HCT116 (cell line): ENCODE data around the gene LRRC10.

ENCODE experiments used
- CEBPB ChIP-seq: IDR thresholded peaks from 2 replicates; pipeline ENCODE4 v1.6.1; 2012; ENCODE audit warnings: low read depth
- ELF1 ChIP-seq: IDR thresholded peaks from 2 replicates; pipeline ENCODE4 v1.6.1; 2012; ENCODE audit warnings: low read depth, borderline replicate concordance
- EZH2 ChIP-seq: fragments of 200-600 bp; sonication (generic); IDR thresholded peaks from 2 replicates; pipeline ENCODE4 v1.6.1; 2017; ENCODE audit warnings: antibody characterized with exemption, mixed run types
- FOSL1 ChIP-seq: IDR thresholded peaks from 2 replicates; pipeline ENCODE4 v1.6.1; 2012; ENCODE audit warnings: low read depth
- POLR2AphosphoS5 ChIP-seq: IDR thresholded peaks from 2 replicates; pipeline ENCODE4 v1.6.1; 2011; ENCODE audit warnings: mild to moderate bottlenecking, low read depth, low read length, moderate library complexity
- RAD21 ChIP-seq: IDR thresholded peaks from 2 replicates; pipeline ENCODE4 v1.6.1; 2012; ENCODE audit warnings: low read depth, mild to moderate bottlenecking
- SIN3A ChIP-seq: IDR thresholded peaks from 2 replicates; pipeline ENCODE4 v1.6.1; 2012; ENCODE audit warnings: low read depth
- YY1 ChIP-seq: IDR thresholded peaks from 2 replicates; pipeline ENCODE4 v1.6.1; 2011; ENCODE audit warnings: low read length, low read depth, moderate library complexity, mild to moderate bottlenecking; ENCODE audit not compliant: insufficient replicate concordance; ENCODE audit errors: extremely low read depth
- TF ChIP-seq, protein P1 (sequence below): IDR thresholded peaks from 2 replicates; pipeline ENCODE4 v1.6.1; 2012; ENCODE audit warnings: low read depth
- TF ChIP-seq, protein P2 (sequence below), 3 experiments: fragments of 200-600 bp in 1 of 3; sonication (generic) in 1 of 3; IDR thresholded peaks in 2 of 3; conservative IDR thresholded peaks in 1 of 3; 2 replicates each; pipeline ENCODE4 v1.5.1; 2012 to 2017; ENCODE audit warnings: low read depth in 2 of 3, low read length in 2 of 3, antibody characterized with exemption in 1 of 3, borderline replicate concordance in 1 of 3, control low read depth in 1 of 3, mild to moderate bottlenecking in 1 of 3, mixed read lengths in 1 of 3, mixed run types in 1 of 3, moderate library complexity in 1 of 3; ENCODE audit not compliant: insufficient read depth in 1 of 3
- TF ChIP-seq, protein P3 (sequence below): IDR thresholded peaks from 2 replicates; pipeline ENCODE4 v1.6.1; 2012

DNA sequence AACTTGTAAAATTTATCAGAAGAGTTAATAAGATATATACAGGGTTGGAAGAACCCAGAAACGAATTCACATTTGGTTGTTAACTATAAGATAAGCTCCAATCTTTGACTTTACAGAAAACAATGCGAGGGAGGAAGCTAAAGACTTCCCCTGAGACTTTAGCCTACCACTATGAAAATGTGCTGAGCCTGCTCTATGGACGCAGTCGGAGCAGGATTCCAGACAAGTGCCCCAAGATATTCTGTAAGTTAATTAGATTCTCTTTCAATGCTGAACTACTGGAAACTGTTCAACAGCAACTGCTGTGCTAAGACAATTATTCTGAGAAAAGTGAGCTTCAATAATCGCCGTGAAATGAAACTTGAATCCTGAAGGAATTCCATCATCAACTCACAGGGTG, 8.3 kb upstream of the LRRC10 start:
- TF ChIP-seq FOSL1, result no peak
- TF ChIP-seq, protein P1, sequence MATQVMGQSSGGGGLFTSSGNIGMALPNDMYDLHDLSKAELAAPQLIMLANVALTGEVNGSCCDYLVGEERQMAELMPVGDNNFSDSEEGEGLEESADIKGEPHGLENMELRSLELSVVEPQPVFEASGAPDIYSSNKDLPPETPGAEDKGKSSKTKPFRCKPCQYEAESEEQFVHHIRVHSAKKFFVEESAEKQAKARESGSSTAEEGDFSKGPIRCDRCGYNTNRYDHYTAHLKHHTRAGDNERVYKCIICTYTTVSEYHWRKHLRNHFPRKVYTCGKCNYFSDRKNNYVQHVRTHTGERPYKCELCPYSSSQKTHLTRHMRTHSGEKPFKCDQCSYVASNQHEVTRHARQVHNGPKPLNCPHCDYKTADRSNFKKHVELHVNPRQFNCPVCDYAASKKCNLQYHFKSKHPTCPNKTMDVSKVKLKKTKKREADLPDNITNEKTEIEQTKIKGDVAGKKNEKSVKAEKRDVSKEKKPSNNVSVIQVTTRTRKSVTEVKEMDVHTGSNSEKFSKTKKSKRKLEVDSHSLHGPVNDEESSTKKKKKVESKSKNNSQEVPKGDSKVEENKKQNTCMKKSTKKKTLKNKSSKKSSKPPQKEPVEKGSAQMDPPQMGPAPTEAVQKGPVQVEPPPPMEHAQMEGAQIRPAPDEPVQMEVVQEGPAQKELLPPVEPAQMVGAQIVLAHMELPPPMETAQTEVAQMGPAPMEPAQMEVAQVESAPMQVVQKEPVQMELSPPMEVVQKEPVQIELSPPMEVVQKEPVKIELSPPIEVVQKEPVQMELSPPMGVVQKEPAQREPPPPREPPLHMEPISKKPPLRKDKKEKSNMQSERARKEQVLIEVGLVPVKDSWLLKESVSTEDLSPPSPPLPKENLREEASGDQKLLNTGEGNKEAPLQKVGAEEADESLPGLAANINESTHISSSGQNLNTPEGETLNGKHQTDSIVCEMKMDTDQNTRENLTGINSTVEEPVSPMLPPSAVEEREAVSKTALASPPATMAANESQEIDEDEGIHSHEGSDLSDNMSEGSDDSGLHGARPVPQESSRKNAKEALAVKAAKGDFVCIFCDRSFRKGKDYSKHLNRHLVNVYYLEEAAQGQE, result no peak
- no peak for TF ChIP-seq CEBPB
- TF ChIP-seq, protein P2, sequence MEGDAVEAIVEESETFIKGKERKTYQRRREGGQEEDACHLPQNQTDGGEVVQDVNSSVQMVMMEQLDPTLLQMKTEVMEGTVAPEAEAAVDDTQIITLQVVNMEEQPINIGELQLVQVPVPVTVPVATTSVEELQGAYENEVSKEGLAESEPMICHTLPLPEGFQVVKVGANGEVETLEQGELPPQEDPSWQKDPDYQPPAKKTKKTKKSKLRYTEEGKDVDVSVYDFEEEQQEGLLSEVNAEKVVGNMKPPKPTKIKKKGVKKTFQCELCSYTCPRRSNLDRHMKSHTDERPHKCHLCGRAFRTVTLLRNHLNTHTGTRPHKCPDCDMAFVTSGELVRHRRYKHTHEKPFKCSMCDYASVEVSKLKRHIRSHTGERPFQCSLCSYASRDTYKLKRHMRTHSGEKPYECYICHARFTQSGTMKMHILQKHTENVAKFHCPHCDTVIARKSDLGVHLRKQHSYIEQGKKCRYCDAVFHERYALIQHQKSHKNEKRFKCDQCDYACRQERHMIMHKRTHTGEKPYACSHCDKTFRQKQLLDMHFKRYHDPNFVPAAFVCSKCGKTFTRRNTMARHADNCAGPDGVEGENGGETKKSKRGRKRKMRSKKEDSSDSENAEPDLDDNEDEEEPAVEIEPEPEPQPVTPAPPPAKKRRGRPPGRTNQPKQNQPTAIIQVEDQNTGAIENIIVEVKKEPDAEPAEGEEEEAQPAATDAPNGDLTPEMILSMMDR (IDR thresholded peaks at IDR 0.05 in 2 of 3, conservative IDR thresholded peaks at IDR 0.05 in 1 of 3; ENCODE audit: borderline replicate concordance in 1 of 3, insufficient read depth in 1 of 3, low read depth in 2 of 3, low read length in 2 of 3), result no peak
- TF ChIP-seq ELF1, result no peak
- TF ChIP-seq RAD21, result no peak
- TF ChIP-seq SIN3A, result no peak
- TF ChIP-seq, protein P3, sequence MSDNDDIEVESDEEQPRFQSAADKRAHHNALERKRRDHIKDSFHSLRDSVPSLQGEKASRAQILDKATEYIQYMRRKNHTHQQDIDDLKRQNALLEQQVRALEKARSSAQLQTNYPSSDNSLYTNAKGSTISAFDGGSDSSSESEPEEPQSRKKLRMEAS, result no peak
- TF ChIP-seq YY1, result no peak
- TF ChIP-seq POLR2AphosphoS5, result no peak
- TF ChIP-seq EZH2, result no peak
